ENCODE measurements around the gene PRKCG. TPM values are rescaled to one million over a fixed set of nuclear protein-coding genes. Genes with fewer than 3 reads are reported as not detected.
"Not testable (repeated sequence)": the region's sequence is repeated elsewhere in the genome, so short reads cannot be mapped to it uniquely, and the experiment has no call there.

Gene PRKCG
- polyA plus RNA-seq, 5 donors = 0.19 to 0.46 (median 0.42) TPM; not detected in 1

DNA sequence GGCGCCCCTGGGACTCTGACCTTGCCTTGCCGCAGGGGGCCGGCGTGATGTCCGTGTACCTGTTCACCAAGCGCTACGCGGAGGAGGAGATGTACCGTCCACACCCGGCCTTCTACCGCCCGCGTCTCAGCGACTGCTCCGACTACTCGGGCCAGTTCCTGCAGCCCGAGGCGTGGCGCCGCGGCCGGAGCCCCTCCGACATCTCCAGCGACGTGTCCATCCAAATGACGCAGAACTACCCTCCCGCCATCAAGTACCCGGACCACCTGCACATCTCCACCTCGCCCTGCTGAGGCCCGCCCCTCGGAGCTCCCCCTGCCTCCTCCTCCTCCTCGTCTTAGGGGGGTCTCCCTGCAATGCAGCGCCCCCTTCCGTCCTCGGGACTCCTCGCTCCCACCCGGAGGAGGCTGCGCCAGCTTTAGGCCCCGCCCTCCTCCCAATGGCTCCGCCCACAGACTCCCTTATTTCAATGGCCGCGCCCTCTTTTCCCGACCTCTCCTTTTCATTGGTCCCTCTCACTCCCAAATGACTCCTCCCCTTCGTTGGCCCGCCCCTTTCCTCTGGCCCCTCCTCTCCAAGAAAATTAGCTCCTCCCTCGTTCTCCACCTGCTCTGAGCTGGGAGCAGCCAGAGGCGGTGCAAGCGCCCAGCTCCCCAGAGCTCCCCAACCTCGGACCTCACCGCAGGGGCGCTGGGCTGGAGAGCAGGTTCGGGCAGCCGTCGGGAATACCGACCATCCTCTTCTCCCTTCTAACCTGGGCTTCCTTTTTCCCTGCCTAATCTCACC lies 60.2 kb downstream of the PRKCG start:
- DNase-seq = no peak

GRCh38 chr19:53944416-53944815 lies 62.4 kb downstream of the PRKCG start:
- DNase-seq = no peak

DNA sequence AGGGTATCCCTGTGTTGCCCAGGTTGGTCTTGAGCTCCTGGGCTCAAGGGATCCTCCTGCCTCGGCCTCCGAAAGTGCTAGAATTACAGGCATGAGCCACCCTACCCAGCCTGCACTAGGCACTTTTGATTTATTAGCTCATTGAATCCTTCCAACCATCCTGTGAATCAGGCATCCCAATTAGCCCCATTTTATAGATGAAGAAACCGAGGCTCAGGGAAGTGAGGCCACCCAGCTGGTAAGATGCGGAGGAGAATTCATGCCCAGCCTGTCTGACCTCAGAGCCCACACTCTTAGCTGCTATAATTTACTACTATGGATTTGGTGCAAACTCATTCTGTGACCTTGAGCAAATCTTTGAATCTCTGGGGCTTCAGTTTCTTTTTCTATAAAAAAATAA lies 62.9 kb downstream of the PRKCG start:
- DNase-seq = no peak

- no peak for DNase-seq
Measured at GRCh38 chr19:53945441-53945840, 63.4 kb downstream of the PRKCG start.

- no peak for DNase-seq
Measured at GRCh38 chr19:53945998-53946397, 64.0 kb downstream of the PRKCG start.

GRCh38 chr19:53947624-53948023 lies 65.6 kb downstream of the PRKCG start:
- no peak for DNase-seq

DNA sequence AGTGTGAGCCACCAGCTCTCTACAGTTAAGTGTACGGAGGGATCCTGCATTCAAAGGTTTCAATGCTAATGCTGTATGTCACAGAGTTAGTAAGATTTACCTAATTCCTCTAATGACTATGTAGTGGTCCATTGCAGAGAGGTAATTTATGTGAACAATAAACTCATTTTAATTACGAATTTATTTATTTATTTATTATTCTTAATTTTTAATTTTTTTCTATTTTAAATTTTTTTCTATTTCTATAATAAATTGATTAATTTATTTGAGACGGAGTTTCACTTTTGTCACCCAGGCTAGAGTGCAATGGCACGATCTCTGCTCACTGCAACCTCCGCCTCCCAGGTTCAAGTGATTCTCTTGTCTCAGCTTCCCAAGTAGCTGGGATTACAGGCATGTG lies 66.6 kb downstream of the PRKCG start:
- not testable (repeated sequence) for DNase-seq

GRCh38 chr19:53951436-53951835 lies 69.4 kb downstream of the PRKCG start:
- DNase-seq = no peak

- no peak for DNase-seq
Measured at GRCh38 chr19:53951947-53952346, 70.0 kb downstream of the PRKCG start.

DNA sequence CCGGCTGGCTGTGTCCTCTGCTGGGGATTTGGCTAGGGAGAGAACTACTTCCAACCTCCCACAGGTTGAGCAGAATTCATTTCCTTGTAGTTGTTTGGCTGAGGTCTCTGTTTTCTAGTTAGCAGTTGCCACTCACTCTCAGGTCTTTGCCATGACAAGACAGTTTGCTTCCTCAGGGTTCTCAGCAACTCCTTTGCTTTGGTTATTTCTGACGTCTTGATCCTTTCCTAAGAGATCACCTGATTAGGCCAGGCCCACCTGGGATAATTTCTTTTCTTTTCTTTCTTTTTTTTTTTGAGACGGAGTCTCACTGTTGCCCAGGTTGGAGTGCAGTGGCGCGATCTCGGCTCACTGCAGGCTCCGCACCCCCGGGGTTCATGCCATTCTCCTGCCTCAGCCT lies 71.4 kb downstream of the PRKCG start:
- DNase-seq = no peak

Other genes starting within 250 kb of the PRKCG start
- under 1 TPM; 0.38 to 0.51 (median 0.41) TPM for gene NLRP12, start 57.9 kb upstream of the PRKCG start, polyA plus RNA-seq (ENCODE audit: insufficient read depth in 1 of 5, insufficient read length in 5 of 5, low replicate concordance in 1 of 5)
- gene MYADM, start 14.3 kb upstream of the PRKCG start, polyA plus RNA-seq (ENCODE audit: insufficient read depth in 1 of 5, insufficient read length in 5 of 5, low replicate concordance in 1 of 5) = 100 to 1,000 TPM in 1 of 5 donors, 10 to 100 TPM in 4; 56.6 to 117 (median 71.2) TPM
- under 1 TPM in 1 of 5 donors, not detected in 4; 0.09 TPM for gene CACNG7, start 27.1 kb downstream of the PRKCG start, polyA plus RNA-seq (ENCODE audit: insufficient read depth in 1 of 5, insufficient read length in 5 of 5, low replicate concordance in 1 of 5)
- gene CACNG8, start 80.7 kb downstream of the PRKCG start, polyA plus RNA-seq (ENCODE audit: insufficient read depth in 1 of 5, insufficient read length in 5 of 5, low replicate concordance in 1 of 5) = under 1 TPM; 0.07 to 0.13 (median 0.10) TPM
- 1 to 10 TPM in 3 of 5 donors, under 1 TPM in 2; 0.21 to 2.6 (median 1.0) TPM for gene CACNG6, start 109.4 kb downstream of the PRKCG start, polyA plus RNA-seq (ENCODE audit: insufficient read depth in 1 of 5, insufficient read length in 5 of 5, low replicate concordance in 1 of 5)
- gene VSTM1, start 181.7 kb downstream of the PRKCG start, polyA plus RNA-seq (ENCODE audit: insufficient read depth in 1 of 5, insufficient read length in 5 of 5, low replicate concordance in 1 of 5) = under 1 TPM in 3 of 5 donors, not detected in 2; 0.17 to 0.41 (median 0.30) TPM
- under 1 TPM in 4 of 5 donors, not detected in 1; 0.15 to 0.27 (median 0.18) TPM for gene TARM1, start 199.2 kb downstream of the PRKCG start, polyA plus RNA-seq (ENCODE audit: insufficient read depth in 1 of 5, insufficient read length in 5 of 5, low replicate concordance in 1 of 5)
- gene OSCAR, start 218.6 kb downstream of the PRKCG start, polyA plus RNA-seq (ENCODE audit: insufficient read depth in 1 of 5, insufficient read length in 5 of 5, low replicate concordance in 1 of 5) = under 1 TPM; 0.38 to 0.73 (median 0.56) TPM
- 100 to 1,000 TPM in 1 of 5 donors, 10 to 100 TPM in 4; 65.2 to 157 (median 85.5) TPM for gene NDUFA3, start 220.7 kb downstream of the PRKCG start, polyA plus RNA-seq (ENCODE audit: insufficient read depth in 1 of 5, insufficient read length in 5 of 5, low replicate concordance in 1 of 5)
- gene TFPT, start 233.5 kb downstream of the PRKCG start, polyA plus RNA-seq (ENCODE audit: insufficient read depth in 1 of 5, insufficient read length in 5 of 5, low replicate concordance in 1 of 5) = 10 to 100 TPM; 13.1 to 25.5 (median 18.1) TPM
- gene PRPF31, start 233.6 kb downstream of the PRKCG start, polyA plus RNA-seq (ENCODE audit: insufficient read depth in 1 of 5, insufficient read length in 5 of 5, low replicate concordance in 1 of 5) = 10 to 100 TPM; 50.3 to 71.0 (median 60.2) TPM

All from right lung (tissue), 5 donors.